ENCODE results near the gene ALPL.

The ALPL gene

GRCh38 chr1:21604208-21604957 lies 95.2 kb downstream of the ALPL start:
- no peak for DNase-seq

GRCh38 chr1:21605012-21605715 lies 95.9 kb downstream of the ALPL start:
- DNase-seq = no peak

GRCh38 chr1:21605964-21606705 lies 96.9 kb downstream of the ALPL start:
- DNase-seq = no peak

- peak; percentile 71 to 80 for DNase-seq
Observed at GRCh38 chr1:21607549-21608529, 98.6 kb downstream of the ALPL start.

- no peak for DNase-seq
Observed at GRCh38 chr1:21608798-21609197, 99.6 kb downstream of the ALPL start.

GRCh38 chr1:21610027-21610426 lies 100.8 kb downstream of the ALPL start:
- no peak for DNase-seq

GRCh38 chr1:21610989-21611785 lies 102.0 kb downstream of the ALPL start:
- DNase-seq = no peak

- no peak for DNase-seq
Observed at GRCh38 chr1:21612057-21612456, 102.8 kb downstream of the ALPL start.

GRCh38 chr1:21613072-21613867 lies 104.0 kb downstream of the ALPL start:
- DNase-seq = no peak

GRCh38 chr1:21614419-21615115 lies 105.3 kb downstream of the ALPL start:
- DNase-seq = no peak

GRCh38 chr1:21616372-21616771 lies 107.1 kb downstream of the ALPL start:
- DNase-seq = no peak

- DNase-seq = no peak
Observed at GRCh38 chr1:21617126-21617738, 108.0 kb downstream of the ALPL start.

GRCh38 chr1:21618059-21618458 lies 108.8 kb downstream of the ALPL start:
- no peak for DNase-seq

GRCh38 chr1:21618561-21619374 lies 109.5 kb downstream of the ALPL start:
- no peak for DNase-seq

- no peak for DNase-seq
Observed at GRCh38 chr1:21619375-21619947, 110.2 kb downstream of the ALPL start.

GRCh38 chr1:21620011-21620410 lies 110.8 kb downstream of the ALPL start:
- no peak for DNase-seq

- no peak for DNase-seq
Observed at GRCh38 chr1:21620496-21620895, 111.3 kb downstream of the ALPL start.

- DNase-seq = no peak
Observed at GRCh38 chr1:21621051-21621450, 111.8 kb downstream of the ALPL start.

Measured in activated CD4-positive, alpha-beta T cell treated with anti-CD3 and anti-CD28 coated beads, Interleukin-2, amount 50 U/mL, for 48 hours (primary cell).